Epithelial cell of proximal tubule (primary cell): ENCODE measurements around the gene HLCS. TPM values are rescaled to one million over a fixed set of nuclear protein-coding genes. Genes with fewer than 3 reads are reported as not detected.
"Not testable (repeated sequence)": the region's sequence is repeated elsewhere in the genome, so short reads cannot be mapped to it uniquely, and the experiment has no call there.

ENCODE experiments used
- DNase-seq: peaks from one replicate; pipeline ENCODE4 v3.0.0-alpha.2; 2011; ENCODE audit warnings: low read depth
- H3K4me3 ChIP-seq: 2 replicates; pipeline ENCODE4 v1.5.1; 2011; ENCODE audit warnings: low read depth, mild to moderate bottlenecking, low read length
- CTCF ChIP-seq: conservative IDR thresholded peaks from 2 replicates; pipeline ENCODE4 v1.5.1; 2012; ENCODE audit warnings: low read depth, mild to moderate bottlenecking, low read length
- total RNA-seq: library from RNA; depleted of rRNA; stranded (reverse); fragments of >200 nt; gene quantifications from 2 replicates; pipeline ENCODE4 v1.2.3, GENCODE V29; 2015

Gene HLCS
- total RNA-seq: 18.7 and 21.0 TPM in 2 replicates

DNA sequence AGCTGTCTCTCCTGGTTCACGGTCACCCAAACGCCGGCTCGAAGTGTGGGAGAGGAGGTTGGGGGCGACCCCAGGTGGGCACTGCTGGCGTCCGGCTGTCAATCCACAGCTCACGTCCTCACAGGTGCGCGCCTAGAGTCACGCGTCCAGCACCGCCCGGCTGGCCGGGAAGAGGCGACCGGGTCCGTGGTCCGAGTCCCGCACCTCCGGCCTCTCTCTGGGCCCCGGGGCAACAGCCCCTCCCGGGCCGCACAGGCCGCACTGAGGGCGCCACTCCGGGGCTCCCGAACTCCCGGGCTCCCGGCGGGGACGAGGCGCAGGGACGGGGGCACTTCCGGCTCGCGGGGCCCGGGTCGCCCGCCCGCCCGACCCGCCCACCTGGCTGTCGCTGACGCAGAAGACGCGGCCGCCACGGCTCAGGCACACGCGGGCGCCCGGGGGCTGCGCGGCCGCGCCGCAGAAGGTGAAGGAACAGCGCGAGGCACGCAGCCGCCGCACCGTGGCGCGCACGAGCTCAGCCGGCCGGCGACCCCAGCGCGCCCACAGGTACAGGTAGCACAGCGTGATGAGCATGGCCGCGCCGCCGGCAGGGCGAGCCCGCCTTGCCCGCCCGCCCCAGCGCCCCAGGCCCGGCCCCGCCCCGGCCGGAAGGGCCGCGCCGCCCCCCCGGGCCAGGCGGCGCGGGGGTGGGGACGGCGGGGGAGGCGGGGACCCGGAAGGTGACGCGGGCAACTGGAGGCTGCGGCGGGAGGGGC lies at the start of gene HLCS:
TSS of gene HLCS (minus strand) at position 604 of the 755 bp plus-strand sequence. CDS start at position 573, 31 bp downstream.
- TF ChIP-seq CTCF: no peak
- peak within 1 kb of the TSS; percentile 71 for H3K4me3 ChIP-seq
- DNase-seq: no peak

- peak overlapping the region; percentile 58 for H3K4me3 ChIP-seq
- peak; percentile 56 for DNase-seq
- peak; percentile 85 for TF ChIP-seq CTCF
Measured at GRCh38 chr21:37009740-37010341, 43.4 kb upstream of the HLCS start.

DNA sequence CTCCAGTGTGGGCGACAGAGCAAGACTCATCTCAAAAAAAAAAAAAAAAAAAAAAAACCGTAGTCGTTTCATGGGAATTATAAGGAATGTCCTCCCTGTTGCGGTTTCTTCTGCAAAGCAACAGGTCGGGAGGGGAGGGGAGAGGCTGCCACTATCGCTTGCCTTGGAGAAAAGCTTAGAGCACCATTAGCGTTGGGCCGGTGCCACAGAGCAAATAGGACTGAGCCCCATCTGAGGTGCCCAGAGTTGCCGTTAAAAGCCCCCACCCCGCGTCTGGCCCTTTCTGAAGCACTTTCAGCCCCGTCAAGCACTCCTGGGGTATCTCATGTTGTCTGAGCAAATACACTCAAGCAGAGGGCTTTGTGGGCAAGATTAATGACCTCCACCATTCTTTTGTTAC lies 42.3 kb upstream of the HLCS start:
- H3K4me3 ChIP-seq: no peak overlapping the region
- TF ChIP-seq CTCF: no peak
- DNase-seq: no peak

GRCh38 chr21:37006486-37007291 lies 40.2 kb upstream of the HLCS start, which contains the start of gene RIPPLY3:
RIPPLY3 (plus strand) TSS chr21:37006702; CDS start chr21:37006773, 71 bp downstream.
- peak within 1 kb of the TSS; percentile 53 for H3K4me3 ChIP-seq
- DNase-seq: no peak
- no peak for TF ChIP-seq CTCF

DNA sequence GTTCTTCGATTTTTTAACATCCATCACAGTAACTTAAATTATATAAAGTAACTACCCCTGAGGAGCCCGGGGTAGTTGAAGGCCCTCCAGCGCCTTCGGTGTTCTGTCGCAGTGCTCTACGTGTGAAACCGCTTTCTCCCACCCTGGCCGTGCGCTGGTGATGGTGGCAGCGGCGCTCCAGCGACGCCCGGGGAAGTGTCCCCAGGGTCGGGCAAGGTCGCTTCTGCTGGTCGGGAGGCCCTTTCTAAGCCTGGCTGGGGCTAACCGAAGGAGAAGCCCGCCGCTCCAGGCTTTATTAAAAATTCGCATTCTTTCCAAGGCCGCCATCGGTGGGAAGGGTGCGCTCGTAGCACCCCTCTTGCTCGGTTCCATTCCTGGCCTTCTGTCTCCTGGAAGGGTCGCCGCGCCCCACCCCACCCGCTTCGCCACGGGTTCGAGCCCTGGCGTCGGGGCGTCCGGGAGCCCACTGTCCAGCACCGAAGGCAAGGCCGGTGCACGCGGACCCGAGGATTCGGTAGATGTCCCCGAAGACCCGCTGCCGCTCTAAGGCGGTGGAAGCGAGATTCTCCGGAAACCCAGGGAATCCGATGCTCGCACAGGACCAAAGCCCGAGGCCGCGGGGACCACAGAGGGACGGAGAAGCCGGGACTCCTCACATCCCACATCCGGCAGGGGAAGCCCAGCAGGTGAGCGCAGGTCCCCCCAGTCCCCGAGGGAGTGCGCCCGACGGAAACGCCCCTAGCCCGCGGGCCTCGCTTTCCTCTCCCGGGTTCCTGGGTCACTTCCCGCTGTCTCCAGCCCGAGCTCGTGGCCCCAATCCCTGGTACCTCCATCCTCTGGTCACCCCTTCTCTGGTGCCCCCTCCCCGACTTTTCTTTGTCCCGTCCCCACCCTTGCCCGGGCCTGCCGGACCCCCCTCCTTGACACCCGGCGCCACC lies 39.3 kb upstream of the HLCS start:
- no peak for DNase-seq
- H3K4me3 ChIP-seq: peak overlapping the region; percentile 53
- TF ChIP-seq CTCF: no peak

- H3K4me3 ChIP-seq, DNase-seq: not testable (repeated sequence)
Measured at GRCh38 chr21:37003917-37004316, 37.4 kb upstream of the HLCS start.

DNA sequence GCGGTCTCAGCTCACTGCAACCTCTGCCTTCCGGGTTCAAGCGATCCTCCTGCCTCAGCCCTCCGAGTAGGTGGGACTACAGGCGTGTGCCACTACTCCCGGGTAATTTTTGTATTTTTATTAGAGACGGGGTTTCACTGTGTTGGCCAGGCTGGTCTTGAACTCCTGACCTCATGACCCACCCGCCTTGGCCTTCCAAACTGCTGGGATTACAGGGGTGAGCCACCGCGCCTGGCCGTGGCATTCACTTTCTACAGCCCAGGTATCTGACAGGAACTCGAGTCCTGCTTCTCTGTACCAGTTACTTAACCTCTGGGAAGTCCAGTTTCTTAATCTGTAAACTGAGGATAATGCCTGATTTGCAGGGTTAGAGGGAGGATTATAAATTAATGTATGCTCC lies 36.4 kb upstream of the HLCS start:
- DNase-seq, H3K4me3 ChIP-seq: not testable (repeated sequence)
